Hematopoietic multipotent progenitor cell (in vitro differentiated cells): Measurements from ENCODE around the gene ABO. TPM values are rescaled to one million over a fixed set of nuclear protein-coding genes. Genes with fewer than 3 reads are reported as not detected.
A peak's percentile ranks its signal among the peaks of the same experiment; 100 is the strongest.
"Not testable (repeated sequence)": the region's sequence is repeated elsewhere in the genome, so short reads cannot be mapped to it uniquely, and the experiment has no call there.

Source experiments
- DNase-seq, 3 donors: peaks; one replicate each; pipeline ENCODE4 v3.0.0-alpha.2; 2011 to 2015; ENCODE audit warnings: low read depth in 2 of 3, low spot score in 2 of 3
- total RNA-seq: library from RNA; depleted of rRNA; stranded (reverse); fragments of >200 nt; gene quantifications from one replicate; pipeline ENCODE4 v1.2.3, GENCODE V29; 2012

ABO gene
- total RNA-seq, 1 donor = 26.7 TPM

DNA sequence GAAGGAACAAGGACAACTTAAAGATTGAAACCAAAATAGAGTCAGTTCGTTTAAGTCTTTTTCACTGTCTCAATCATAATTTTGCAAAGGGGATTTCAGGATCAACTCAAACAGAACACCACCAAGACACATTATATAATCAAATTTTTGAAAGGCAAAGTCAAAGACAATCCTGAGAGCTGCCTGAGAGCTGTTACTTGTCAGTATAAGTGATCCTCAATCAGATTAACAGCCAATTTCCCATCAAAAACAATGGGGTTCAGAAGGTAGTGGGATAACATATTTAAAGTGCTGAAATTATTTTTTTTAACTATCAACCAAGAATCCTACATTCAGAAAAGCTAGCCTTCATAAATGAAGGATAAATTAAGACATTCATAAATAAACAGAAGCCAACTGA, 19.3 kb upstream of the ABO start:
- DNase-seq = no peak

GRCh38 chr9:133290751-133291302, 15.8 kb upstream of the ABO start:
- no peak for DNase-seq

DNA sequence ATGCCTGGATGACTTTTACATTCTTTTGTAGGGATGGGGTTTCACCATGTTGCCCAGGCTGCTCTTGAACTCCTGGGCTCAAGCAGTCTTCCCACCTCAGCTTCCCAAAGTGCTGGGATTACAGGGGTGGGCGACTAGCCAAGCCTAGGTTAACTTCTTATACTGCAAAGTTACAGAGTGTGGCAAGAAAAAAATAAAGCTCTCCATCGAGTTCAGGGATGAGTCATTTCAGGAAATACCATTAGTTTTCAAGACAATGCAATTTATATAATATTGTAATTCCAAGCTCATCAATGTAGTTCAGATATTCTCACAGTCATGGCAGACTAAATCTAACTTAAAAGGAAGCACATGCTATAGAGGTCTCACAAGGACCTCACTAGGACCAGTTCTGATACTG, 11.5 kb upstream of the ABO start:
- no peak for DNase-seq

GRCh38 chr9:133285252-133285775, 10.3 kb upstream of the ABO start:
- DNase-seq = no peak

DNA sequence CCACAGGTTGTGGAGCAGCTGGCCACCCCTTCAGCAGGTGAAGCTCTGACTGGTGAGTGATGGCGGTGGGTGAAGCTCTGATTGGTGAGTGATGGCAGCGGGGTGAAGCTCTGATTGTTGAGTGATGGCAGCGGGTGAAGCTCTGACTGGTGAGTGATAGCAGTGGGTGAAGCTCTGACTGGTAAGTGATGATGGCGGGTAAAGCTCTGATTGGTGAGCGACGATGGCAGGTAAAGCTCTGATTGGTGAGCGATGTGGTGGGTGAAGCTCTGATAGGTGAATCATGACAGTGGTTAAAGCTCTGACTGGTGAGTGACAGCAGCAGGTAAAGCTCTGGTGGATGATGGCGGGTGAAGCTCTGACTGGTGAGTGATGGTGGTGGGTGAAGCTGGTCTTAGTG, 9.4 kb upstream of the ABO start:
- DNase-seq = no peak

DNA sequence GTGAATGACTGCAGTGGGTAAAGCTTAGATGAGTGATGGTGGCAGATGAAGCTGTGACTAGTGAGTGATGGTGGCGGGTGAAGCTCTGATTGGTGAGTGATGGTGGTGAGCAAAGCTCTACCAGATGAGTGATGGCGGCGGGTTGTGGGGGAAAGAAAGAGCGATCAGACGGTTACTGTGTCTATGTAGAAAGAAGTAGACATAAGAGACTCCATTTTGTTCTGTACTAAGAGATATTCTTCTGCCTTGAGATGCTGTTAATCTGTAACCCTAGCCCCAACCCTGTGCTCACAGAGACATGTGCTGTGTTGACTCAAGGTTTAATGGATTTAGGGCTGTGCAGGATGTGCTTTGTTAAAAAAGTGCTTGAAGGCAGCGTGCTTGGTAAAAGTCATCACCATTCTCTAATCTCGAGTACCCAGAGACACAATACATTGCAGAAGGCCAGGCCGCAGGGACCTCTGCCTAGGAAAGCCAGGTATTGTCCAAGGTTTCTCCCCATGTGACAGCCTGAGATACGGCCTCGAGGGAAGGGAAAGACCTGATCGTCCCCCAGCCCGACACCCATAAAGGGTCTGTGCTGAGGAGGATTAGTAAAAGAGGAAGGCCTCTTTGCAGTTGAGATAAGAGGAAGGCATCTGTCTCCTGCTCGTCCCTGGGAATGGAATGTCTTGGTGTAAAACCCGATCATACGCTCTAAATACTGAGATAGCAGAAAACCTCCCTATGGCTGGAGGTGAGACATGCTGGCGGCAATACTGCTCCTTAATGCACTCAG, 8.4 kb upstream of the ABO start:
- not testable (repeated sequence) for DNase-seq

GRCh38 chr9:133282464-133283238, 7.7 kb upstream of the ABO start:
- DNase-seq = peak in 2 of 3 donors; percentile 63 to 79

DNA sequence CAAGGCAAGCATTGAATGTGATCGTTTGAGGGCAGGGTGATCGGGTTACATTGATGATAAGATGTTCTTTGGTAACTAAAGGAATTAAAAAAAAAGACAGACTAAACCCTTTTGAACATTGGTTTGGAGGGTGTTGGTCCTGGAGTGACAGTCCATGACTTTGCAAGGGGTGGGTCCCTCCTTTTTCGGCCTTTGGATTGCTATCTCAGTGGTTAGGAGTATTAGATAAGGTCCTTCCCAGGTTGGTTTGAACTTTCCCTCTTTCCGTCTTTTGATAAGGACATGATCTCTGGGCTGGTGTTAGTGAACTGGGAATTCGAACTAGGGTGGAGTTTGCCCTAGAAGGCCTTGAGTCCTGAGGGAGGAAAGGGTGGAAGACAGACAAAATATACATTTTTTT, 5.4 kb upstream of the ABO start:
- no peak for DNase-seq

DNA sequence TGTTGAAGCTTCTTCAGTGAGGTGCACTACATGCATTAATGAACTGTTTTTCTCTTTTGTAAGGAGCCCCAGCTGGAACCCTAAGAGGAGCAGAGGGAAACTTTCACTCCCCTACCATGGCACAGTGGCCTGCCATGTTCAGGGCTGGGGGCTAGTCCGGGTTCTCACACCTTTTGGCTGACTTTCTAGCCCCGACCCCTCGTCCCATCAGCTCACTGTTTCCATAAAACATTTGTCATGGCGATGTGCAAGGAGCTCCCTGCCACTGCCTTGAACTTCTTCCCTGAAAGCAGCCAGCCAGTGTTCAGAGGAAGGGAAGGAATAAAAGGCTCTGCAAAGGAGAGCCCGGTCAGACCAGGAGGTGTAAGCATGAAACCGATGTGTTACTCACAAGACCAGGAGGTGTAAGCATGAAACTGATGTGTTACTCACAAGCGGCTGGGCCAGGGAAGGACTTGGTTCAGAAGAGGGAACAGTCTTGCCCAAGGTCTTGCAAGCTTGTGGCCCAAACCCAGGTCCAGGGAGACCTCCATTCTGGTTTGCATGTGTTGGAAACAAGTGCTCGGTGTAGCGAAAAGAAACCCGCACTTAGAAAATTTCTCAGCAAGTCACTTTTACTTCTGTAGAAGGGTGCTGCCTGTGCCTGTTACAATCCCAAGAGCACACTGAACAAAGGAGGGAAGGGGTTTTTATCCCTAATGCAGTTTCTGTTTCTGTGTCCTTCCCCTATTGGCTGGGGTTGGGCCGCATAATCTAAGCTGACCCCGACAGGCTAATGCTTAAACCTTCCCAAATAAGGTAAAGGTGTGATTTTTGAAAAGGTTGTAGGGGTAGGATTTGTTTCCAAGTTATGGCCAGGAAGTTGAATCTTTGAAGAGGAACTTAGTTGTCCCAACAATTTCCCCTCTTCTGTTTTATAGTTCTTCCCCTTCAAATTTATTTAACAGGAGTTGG, 3.4 kb upstream of the ABO start:
- DNase-seq = no peak

DNA sequence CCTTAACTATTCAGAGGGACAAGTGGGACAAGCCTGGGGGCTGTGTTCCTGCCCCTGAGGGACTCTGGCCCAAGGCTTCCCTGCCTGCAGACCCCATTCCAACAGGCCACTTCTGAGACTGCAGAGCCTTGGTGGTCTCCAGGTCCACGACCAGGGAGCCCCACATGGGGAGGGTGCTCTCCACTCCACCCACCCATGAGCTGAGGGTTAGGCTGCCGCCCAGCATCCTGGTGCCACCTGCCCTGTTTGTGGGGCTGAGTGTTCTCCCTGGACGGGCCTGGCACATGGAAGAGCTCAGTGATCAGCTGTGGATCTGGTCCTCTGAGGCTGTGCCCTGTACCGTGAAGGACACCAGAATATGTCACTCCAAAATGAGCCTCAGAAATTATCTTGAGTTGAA, 2.5 kb upstream of the ABO start:
- DNase-seq = no peak

DNA sequence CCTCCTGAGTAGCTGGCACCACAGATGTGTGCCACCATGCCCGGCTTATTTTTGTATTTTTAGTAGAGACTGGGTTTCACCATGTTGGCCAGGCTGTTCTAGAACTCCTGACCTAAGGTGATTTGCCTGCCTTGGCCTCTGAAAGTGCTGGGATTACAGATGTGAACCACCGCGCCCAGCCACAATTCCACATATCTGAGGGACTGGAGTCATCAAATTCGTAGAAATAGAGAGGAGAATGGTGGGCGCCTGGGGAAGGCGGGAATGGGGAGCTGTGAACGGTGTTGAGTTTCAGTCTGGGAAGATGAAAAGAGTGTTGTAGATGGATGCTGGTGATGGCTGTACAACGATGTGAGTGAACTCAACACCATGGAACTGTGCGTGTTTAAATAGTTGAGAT, 1.9 kb upstream of the ABO start:
- DNase-seq = no peak

GRCh38 chr9:133276001-133276884, 1.2 kb upstream of the ABO start:
- DNase-seq = no peak

DNA sequence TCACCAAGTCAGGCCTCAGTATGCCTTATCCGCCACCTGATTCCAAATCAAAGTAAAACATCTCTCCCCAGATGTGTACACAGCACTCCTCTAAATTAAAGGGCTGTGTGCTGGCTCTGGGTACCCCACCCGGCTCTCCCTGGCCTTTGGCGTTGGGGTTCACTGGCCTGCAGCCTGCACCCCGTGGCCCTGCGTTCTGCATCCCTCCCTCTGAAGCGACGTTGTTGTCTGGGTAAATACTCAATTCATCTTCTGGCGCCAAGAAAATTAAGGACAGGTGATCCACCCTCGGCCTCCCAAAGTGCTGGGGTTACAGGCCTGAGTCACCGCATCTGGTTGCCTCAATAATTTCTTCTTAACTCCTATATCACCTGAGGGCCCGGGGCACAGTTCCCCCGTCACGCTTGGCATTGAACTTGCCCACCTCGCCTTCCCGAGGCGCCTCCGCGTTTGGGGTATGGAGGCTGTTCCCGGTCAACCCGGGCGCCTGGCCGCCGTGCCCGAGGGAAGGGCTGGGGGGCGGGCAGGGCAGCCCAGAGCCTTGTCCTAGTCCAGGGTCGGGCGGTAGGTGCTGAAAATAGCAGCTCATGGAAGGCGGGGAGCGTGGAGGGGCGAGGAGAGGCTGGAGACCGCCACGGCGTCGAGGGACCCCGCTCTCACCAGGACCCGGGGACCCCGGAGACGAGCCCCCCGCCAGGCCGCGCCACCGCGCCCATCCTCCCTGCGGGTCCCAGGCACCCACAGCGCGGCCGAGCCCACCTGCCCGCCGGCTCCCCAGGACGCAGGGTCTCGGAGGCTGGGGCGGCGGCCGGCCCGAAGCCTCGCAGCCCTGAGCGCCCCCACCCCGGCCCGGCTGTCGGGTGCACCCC, 531 bp downstream of the ABO start:
- DNase-seq = no peak

DNA sequence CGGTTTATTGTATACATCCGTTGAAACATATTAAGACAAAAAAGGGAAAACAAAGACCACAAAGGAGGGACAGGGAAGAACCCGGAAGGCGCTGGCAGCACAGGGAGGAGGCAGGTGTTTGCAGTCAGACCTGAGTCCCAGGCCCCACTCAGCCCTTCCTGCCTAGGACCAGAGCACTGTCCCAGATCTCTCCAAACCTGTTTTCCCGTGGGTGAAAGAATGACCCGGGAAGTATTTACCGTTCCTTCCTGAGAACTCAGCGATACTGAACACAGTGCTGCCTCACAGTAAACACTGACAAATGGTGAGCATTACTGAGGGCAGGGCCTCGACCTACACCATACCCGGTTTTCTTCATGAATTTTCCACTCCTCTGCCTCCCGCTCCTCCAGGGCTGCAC, 1.2 kb downstream of the ABO start:
- no peak for DNase-seq

DNA sequence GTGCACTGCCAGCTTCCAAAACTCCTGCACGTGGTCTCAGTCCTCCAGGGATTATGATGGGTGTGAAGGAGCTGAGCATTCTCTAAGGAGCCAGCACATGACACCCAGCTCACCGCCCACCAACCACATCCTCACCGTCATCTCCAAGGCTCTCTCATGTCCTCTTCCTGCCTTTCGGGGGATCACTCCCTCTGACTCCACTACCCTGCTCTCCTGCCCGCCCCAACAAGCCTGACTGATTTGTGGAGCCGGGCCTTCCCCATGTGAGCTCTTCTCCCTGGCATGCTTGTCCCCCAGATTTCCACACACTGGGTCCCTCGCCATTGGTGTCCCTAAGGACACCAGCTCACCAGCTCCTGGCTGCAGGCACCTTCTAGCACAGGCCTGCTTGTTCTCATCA, 1.9 kb downstream of the ABO start:
- DNase-seq = peak in 2 of 3 donors; percentile 24 to 31

- no peak for DNase-seq
Observed at GRCh38 chr9:133269537-133270362, 5.3 kb downstream of the ABO start.

GRCh38 chr9:133269136-133269535, 5.9 kb downstream of the ABO start:
- DNase-seq = not testable (repeated sequence)
